Keratinocyte (primary cell): ENCODE data around the gene ADAMTSL5. TPM values are rescaled to one million over a fixed set of nuclear protein-coding genes. Genes with fewer than 3 reads are reported as not detected.
A peak's percentile ranks its signal among the peaks of the same experiment; 100 is the strongest.
"Not testable (repeated sequence)": the region's sequence is repeated elsewhere in the genome, so short reads cannot be mapped to it uniquely, and the experiment has no call there.

Experiments used
- DNase-seq: peaks from one replicate; pipeline ENCODE4 v3.0.0-alpha.2; 2011; ENCODE audit warnings: low read depth, missing footprints, low spot score
- FAIRE-seq: peaks from 2 replicates; lab custom pipeline; 2011; peaks lifted over from hg19 to GRCh38; lab: Jason Lieb, UNC
- H2AFZ ChIP-seq: 2 replicates; pipeline ENCODE4 v1.6.0; 2012; ENCODE audit warnings: low read length, control low read depth, inconsistent platforms; ENCODE audit not compliant: control insufficient read depth
- H3K27ac ChIP-seq: 2 replicates; pipeline ENCODE4 v1.5.1; 2011; ENCODE audit warnings: low read length; ENCODE audit not compliant: control insufficient read depth, insufficient read depth
- H3K27me3 ChIP-seq: 3 replicates; pipeline ENCODE4 v1.6.0; 2011; ENCODE audit warnings: low read length; ENCODE audit not compliant: control insufficient read depth, insufficient read depth; ENCODE audit errors: extremely low read depth
- H3K36me3 ChIP-seq, 2 experiments: 2 replicates in 1 of 2; 3 replicates in 1 of 2; pipeline ENCODE4 v1.5.1; 2011; ENCODE audit warnings: low read length in 2 of 2, mild to moderate bottlenecking in 1 of 2; ENCODE audit not compliant: control insufficient read depth in 2 of 2, insufficient read depth in 2 of 2; ENCODE audit errors: extremely low read depth in 1 of 2
- H3K4me1 ChIP-seq: 3 replicates; pipeline ENCODE4 v1.5.1; 2011; ENCODE audit warnings: low read length; ENCODE audit not compliant: control insufficient read depth, insufficient read depth; ENCODE audit errors: extremely low read depth
- H3K4me2 ChIP-seq: 3 replicates; pipeline ENCODE4 v1.6.0; 2011; ENCODE audit warnings: low read depth, low read length; ENCODE audit not compliant: control insufficient read depth, insufficient read depth; ENCODE audit errors: extremely low read depth
- H3K4me3 ChIP-seq, 3 experiments: fragments of 200-600 bp in 1 of 3; sonication (generic) in 1 of 3; 2 replicates in 2 of 3; 3 replicates in 1 of 3; pipeline ENCODE4 v1.5.1; 2011 to 2016; ENCODE audit warnings: low read length in 3 of 3, mild to moderate bottlenecking in 3 of 3, control low read depth in 2 of 3, inconsistent platforms in 1 of 3, low read depth in 1 of 3, mixed read lengths in 1 of 3, mixed run types in 1 of 3, moderate library complexity in 1 of 3; ENCODE audit not compliant: control insufficient read depth in 2 of 3, insufficient read depth in 2 of 3; ENCODE audit errors: extremely low read depth in 1 of 3
- H3K79me2 ChIP-seq: 2 replicates; pipeline ENCODE4 v1.6.0; 2012; ENCODE audit warnings: low read length; ENCODE audit not compliant: control insufficient read depth, insufficient read depth
- H3K9ac ChIP-seq: 3 replicates; pipeline ENCODE4 v1.6.0; 2011; ENCODE audit warnings: low read length; ENCODE audit not compliant: control insufficient read depth, insufficient read depth; ENCODE audit errors: extremely low read depth
- H3K9me1 ChIP-seq: 3 replicates; pipeline ENCODE4 v1.6.0; 2011; ENCODE audit warnings: low read length; ENCODE audit not compliant: control insufficient read depth, insufficient read depth; ENCODE audit errors: extremely low read depth
- H3K9me3 ChIP-seq: 2 replicates; pipeline ENCODE4 v1.5.1; 2012; ENCODE audit warnings: low read depth, low read length; ENCODE audit not compliant: control insufficient read depth
- H4K20me1 ChIP-seq: 3 replicates; pipeline ENCODE4 v1.6.0; 2011; ENCODE audit warnings: low read length; ENCODE audit not compliant: control insufficient read depth, insufficient read depth; ENCODE audit errors: extremely low read depth
- CTCF ChIP-seq, 3 experiments: IDR thresholded peaks in 1 of 3; conservative IDR thresholded peaks in 1 of 3; optimal IDR thresholded peaks in 1 of 3; 2 replicates in 2 of 3; 3 replicates in 1 of 3; pipeline versions ENCODE3 to v1.5.1; 2011; ENCODE audit warnings: low read length in 3 of 3, mild to moderate bottlenecking in 3 of 3, moderate library complexity in 2 of 3, control low read depth in 1 of 3, inconsistent platforms in 1 of 3; ENCODE audit not compliant: insufficient read depth in 2 of 3; ENCODE audit errors: extremely low read depth in 1 of 3
- EZH2 ChIP-seq: IDR thresholded peaks from one replicate; pipeline ENCODE4 v1.6.1; 2012; ENCODE audit warnings: inconsistent platforms, mild to moderate bottlenecking, low read length, moderate library complexity
- dilution Hi-C: fragments of 300-500 bp; cut with MboI; formaldehyde crosslinking; loops from one replicate; pipeline ENCODE4 v1.7.0; 2020; ENCODE audit warnings: low sequenced_read_pairs; ENCODE audit not compliant: extremely low pct_ligation_motif_present
- polyA plus RNA-seq, 5 experiments: library from polyadenylated mRNA; depleted of rRNA in 3 of 5; stranded (reverse) in 3 of 5; stranded (forward) in 1 of 5; unstranded in 1 of 5; fragments of >200 nt; gene quantifications; 1 replicate in 1 of 5; 2 replicates in 3 of 5; 3 replicates in 1 of 5; pipeline versions ENCODE4 v1.2.1 to v1.2.3, GENCODE V29; 2011 to 2012; ENCODE audit warnings: missing spikeins in 2 of 5, low read depth in 1 of 5, low replicate concordance in 1 of 5

The ADAMTSL5 gene
- polyA plus RNA-seq, 1 donor (not counting 4 experiments of a cell fraction or from before 2014, with no cell fraction given) = 4.2 TPM

- Histone ChIP-seq H2AFZ (no peak overlapping the region), H3K4me2 (no peak overlapping the region), H4K20me1 (no peaks in the 10 kb centered on the region), H3K9me3 (no peaks in the 10 kb centered on the region), H3K36me3 (peaks cover 0 to 6% of the 10 kb centered on the region in 2 experiments), H3K4me3 (no peak overlapping the region), H3K4me1 (peaks cover 13% of the 10 kb centered on the region), H3K9me1 (peaks cover 4% of the 10 kb centered on the region), H3K9ac (no peak overlapping the region), H3K27ac (no peak overlapping the region), H3K79me2 (peaks cover 18% of the 10 kb centered on the region), H3K27me3 (no peaks in the 10 kb centered on the region)
- DNase-seq = no peak
- FAIRE-seq = no peak
- TF ChIP-seq EZH2 (no peak), CTCF (optimal IDR thresholded peaks at IDR 0.05 in 1 of 3, IDR thresholded peaks at IDR 0.05 in 1 of 3, conservative IDR thresholded peaks at IDR 0.05 in 1 of 3; ENCODE audit: extremely low read depth in 1 of 3, insufficient read depth in 2 of 3, low read length in 3 of 3) (no peak)
- dilution Hi-C loops = no loop called here
These were observed 31.5 kb downstream of the ADAMTSL5 start for GRCh38 chr19:1481224-1481892.

DNA sequence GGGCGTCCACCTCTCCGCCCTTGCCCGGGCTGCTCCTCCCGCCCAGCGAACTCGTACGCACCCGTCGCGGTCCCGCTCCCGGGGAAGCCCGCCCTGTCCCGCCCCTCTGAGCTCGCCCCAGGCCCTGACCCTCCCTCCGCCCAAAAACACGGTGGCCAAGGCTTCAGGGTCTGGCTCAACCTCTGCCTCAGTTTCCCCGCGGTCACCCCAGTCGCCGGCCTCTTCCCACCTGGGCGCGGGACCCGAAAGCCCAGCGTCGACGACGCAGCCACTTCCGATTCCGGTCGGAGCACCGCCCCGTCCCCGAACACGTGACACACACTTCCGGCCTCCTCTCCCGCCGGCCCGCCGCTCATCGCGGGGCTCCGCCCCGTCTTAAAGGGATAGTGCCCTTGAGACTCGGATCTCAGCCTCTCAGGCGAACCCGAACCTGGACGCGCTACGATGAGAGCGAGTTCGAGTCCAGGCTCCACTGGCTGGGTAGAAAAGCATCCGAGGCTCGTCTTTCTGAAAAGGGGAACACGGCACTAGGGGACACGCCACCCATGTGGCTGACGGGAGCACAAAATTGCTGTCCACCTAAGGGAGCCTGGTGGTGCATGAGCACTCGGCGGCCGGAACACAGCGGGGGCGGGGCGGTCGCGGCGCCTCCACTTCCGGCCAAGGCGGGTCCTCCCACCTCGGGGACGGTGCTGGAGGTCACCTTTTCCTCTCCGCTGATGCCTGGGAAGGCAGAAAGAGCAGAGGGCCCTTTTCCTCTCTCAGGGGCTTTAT lies 33.7 kb downstream of the ADAMTSL5 start, which contains the start of gene C19orf25:
C19orf25 (minus strand) TSS at position 282 of the 774 bp plus-strand sequence. CDS start 312 bp downstream, outside the sequence.
- H3K9me3 ChIP-seq = no peaks in the 10 kb centered on the region
- H3K9me1 ChIP-seq = peaks cover 4% of the 10 kb centered on the region
- peaks cover 5 to 15% of the 10 kb centered on the region in 2 experiments for H3K36me3 ChIP-seq
- peak within 1 kb of the TSS; percentile 78 for H3K4me2 ChIP-seq
- H3K4me1 ChIP-seq = peaks cover 13% of the 10 kb centered on the region
- H3K9ac ChIP-seq = peak within 1 kb of the TSS; percentile 77
- FAIRE-seq (peak; percentile 96), DNase-seq (no peak)
- dilution Hi-C loops = no loop called here
- peak within 1 kb of the TSS; percentile 87 to 99 (median 89) for H3K4me3 ChIP-seq
- H3K27ac ChIP-seq = peak within 1 kb of the TSS; percentile 20
- no peaks in the 10 kb centered on the region for H3K27me3 ChIP-seq
- H2AFZ ChIP-seq = peak within 1 kb of the TSS; percentile 98
- TF ChIP-seq CTCF (optimal IDR thresholded peaks at IDR 0.05 in 1 of 3, IDR thresholded peaks at IDR 0.05 in 1 of 3, conservative IDR thresholded peaks at IDR 0.05 in 1 of 3; ENCODE audit: extremely low read depth in 1 of 3, insufficient read depth in 2 of 3, low read length in 3 of 3) (no peak), EZH2 (no peak)
- peaks cover 26% of the 10 kb centered on the region for H3K79me2 ChIP-seq
- no peaks in the 10 kb centered on the region for H4K20me1 ChIP-seq

DNA sequence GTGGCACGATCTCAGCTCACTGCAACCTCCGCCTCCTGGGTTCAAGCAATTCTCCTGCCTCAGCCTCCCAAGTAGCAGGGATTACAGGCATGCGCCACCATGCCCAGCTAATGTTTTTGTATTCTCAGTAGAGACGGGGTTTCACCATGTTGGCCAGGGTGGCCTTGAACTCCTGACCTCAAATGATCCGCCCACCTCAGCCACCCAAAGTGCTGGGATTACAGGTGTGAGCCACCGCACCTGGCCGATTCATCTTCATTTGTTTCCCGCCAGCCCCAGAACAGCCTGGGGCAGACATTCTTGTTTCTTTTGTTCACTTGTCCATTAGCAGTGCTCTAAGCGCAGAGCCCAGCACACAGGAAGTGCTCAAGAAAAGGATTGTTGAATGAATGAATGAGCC lies 35.8 kb downstream of the ADAMTSL5 start:
- H4K20me1 ChIP-seq, H3K4me2 ChIP-seq, DNase-seq, H3K27ac ChIP-seq, H3K27me3 ChIP-seq, H3K9me3 ChIP-seq, H3K9ac ChIP-seq, H3K4me3 ChIP-seq, H2AFZ ChIP-seq, dilution Hi-C loops, H3K9me1 ChIP-seq: not testable (repeated sequence)
- FAIRE-seq = peak; percentile 20
- H3K79me2 ChIP-seq = peaks cover 26% of the 10 kb centered on the region
- peaks cover 13% of the 10 kb centered on the region for H3K4me1 ChIP-seq
- H3K36me3 ChIP-seq = peaks cover 5 to 15% of the 10 kb centered on the region in 2 experiments
